ENCODE data around the gene ZNF423.

DNA sequence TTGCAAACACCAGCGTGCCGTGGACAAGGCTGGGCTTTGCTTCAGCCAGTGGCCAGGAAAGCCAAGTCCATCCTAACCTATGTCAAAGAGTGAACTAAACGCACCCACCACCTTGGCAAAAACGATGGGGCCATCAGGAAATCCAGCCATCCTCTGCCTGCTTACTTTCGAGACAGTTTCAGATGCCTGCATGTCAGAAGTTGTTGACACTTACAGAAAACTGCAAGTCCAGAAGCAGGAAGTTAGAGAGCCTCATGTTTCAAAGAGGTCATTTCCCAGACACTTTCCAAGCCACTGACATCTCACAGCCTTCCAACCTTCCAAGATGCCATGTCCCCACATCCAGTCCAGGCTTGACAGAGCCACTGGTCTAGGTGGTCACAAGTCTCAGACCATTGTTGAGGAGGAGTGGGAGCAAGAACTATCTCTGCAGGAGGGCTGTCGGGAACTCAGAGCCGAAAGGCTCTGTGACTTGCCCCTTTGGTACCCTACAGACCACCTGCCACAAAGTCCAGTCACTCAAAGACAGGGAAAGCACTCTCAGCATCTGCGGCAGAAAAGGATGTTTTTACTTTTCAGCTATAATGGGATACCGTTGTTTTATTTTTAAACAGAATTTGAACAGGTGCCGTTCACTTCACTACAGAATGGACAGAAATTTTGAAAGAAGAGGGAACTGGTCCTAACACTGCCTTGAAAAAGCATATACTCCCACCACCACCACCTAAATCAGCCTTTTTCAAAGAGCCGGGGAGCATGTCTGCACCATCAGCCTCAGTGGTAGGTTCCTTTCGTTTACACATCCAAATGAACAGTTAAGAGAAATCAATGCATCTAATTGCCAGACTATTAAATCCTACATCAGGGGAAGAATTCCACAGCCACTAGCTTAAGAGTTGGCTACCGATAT, 5.1 kb downstream of the ZNF423 start:
- TF ChIP-seq POLR2A (IDR thresholded peaks at IDR 0.05): no peak
- TF ChIP-seq, protein P1, sequence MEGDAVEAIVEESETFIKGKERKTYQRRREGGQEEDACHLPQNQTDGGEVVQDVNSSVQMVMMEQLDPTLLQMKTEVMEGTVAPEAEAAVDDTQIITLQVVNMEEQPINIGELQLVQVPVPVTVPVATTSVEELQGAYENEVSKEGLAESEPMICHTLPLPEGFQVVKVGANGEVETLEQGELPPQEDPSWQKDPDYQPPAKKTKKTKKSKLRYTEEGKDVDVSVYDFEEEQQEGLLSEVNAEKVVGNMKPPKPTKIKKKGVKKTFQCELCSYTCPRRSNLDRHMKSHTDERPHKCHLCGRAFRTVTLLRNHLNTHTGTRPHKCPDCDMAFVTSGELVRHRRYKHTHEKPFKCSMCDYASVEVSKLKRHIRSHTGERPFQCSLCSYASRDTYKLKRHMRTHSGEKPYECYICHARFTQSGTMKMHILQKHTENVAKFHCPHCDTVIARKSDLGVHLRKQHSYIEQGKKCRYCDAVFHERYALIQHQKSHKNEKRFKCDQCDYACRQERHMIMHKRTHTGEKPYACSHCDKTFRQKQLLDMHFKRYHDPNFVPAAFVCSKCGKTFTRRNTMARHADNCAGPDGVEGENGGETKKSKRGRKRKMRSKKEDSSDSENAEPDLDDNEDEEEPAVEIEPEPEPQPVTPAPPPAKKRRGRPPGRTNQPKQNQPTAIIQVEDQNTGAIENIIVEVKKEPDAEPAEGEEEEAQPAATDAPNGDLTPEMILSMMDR (IDR thresholded peaks at IDR 0.05 in 8 of 11, conservative IDR thresholded peaks at IDR 0.05 in 3 of 11): no peak
